HG03469 (cell line): ENCODE measurements around the gene KPNA3.
"Not testable (repeated sequence)": the region's sequence is repeated elsewhere in the genome, so short reads cannot be mapped to it uniquely, and the experiment has no call there.

Experiments
- ATAC-seq: cut with Tn5 transposase; IDR thresholded peaks from one replicate; pipeline ENCODE4 v1.9.1; 2021; ENCODE audit warnings: mild to moderate bottlenecking, moderate library complexity, moderate number of reproducible peaks; ENCODE audit not compliant: unreplicated experiment

The KPNA3 gene

GRCh38 chr13:49754146-49754545 lies 38.3 kb downstream of the KPNA3 start:
- ATAC-seq: no peak

- no peak for ATAC-seq
Measured at GRCh38 chr13:49749848-49750247, 42.6 kb downstream of the KPNA3 start.

- no peak for ATAC-seq
Measured at GRCh38 chr13:49746111-49746510, 46.4 kb downstream of the KPNA3 start.

- ATAC-seq: no peak
Measured at GRCh38 chr13:49740870-49741269, 51.6 kb downstream of the KPNA3 start.

GRCh38 chr13:49739498-49740187 lies 52.8 kb downstream of the KPNA3 start:
- no peak for ATAC-seq

GRCh38 chr13:49733181-49733951 lies 59.1 kb downstream of the KPNA3 start:
- ATAC-seq: no peak

GRCh38 chr13:49731766-49732165 lies 60.7 kb downstream of the KPNA3 start:
- ATAC-seq: no peak

- no peak for ATAC-seq
Measured at GRCh38 chr13:49716615-49717014, 75.9 kb downstream of the KPNA3 start.

GRCh38 chr13:49714757-49715156 lies 77.7 kb downstream of the KPNA3 start:
- ATAC-seq: no peak

GRCh38 chr13:49711218-49711863 lies 81.1 kb downstream of the KPNA3 start:
- ATAC-seq: no peak

GRCh38 chr13:49704264-49704663 lies 88.2 kb downstream of the KPNA3 start:
- ATAC-seq: not testable (repeated sequence)

- ATAC-seq: no peak
Measured at GRCh38 chr13:49701491-49701890, 91.0 kb downstream of the KPNA3 start.

GRCh38 chr13:49697468-49697867 lies 95.0 kb downstream of the KPNA3 start:
- no peak for ATAC-seq

GRCh38 chr13:49694446-49694845 lies 98.0 kb downstream of the KPNA3 start:
- ATAC-seq: no peak

- no peak for ATAC-seq
Measured at GRCh38 chr13:49693877-49694276, 98.6 kb downstream of the KPNA3 start.

GRCh38 chr13:49693191-49693733 lies 99.2 kb downstream of the KPNA3 start:
- ATAC-seq: no peak

- ATAC-seq: peak; percentile 80
Measured at GRCh38 chr13:49690995-49691784, 101.3 kb downstream of the KPNA3 start, which contains the start of gene EBPL. Gene EBPL, minus strand, starts transcription at chr13:49691486. Its CDS starts 62 bp downstream, at chr13:49691424.

- ATAC-seq: peak; percentile 20
Measured at GRCh38 chr13:49690133-49690994, 102.1 kb downstream of the KPNA3 start.

GRCh38 chr13:49683489-49683888 lies 109.0 kb downstream of the KPNA3 start:
- ATAC-seq: no peak
